ENCODE data around the gene NFE2.
A peak's percentile ranks its signal among the peaks of the same experiment; 100 is the strongest.

The NFE2 gene

GRCh38 chr12:54300732-54301427, at the start of gene NFE2:
TSS of gene NFE2 (minus strand) at chr12:54301015. CDS start at chr12:54295248, 5,767 bp downstream.
- TF ChIP-seq GATA1 (IDR thresholded peaks at IDR 0.05; ENCODE audit: low read depth, low read length) (no peak), POLR2A (IDR thresholded peaks at IDR 0.05; ENCODE audit: low read length) (peak; percentile 96)
- DNase-seq = peak; percentile 83 to 90

- no peak for DNase-seq
- no peak for TF ChIP-seq GATA1 (IDR thresholded peaks at IDR 0.05; ENCODE audit: low read depth, low read length)
- no peak for TF ChIP-seq POLR2A (IDR thresholded peaks at IDR 0.05; ENCODE audit: low read length)
Observed at GRCh38 chr12:54349679-54350078, 48.9 kb upstream of the NFE2 start.

- no peak for DNase-seq
- no peak for TF ChIP-seq POLR2A (IDR thresholded peaks at IDR 0.05; ENCODE audit: low read length)
- TF ChIP-seq GATA1 (IDR thresholded peaks at IDR 0.05; ENCODE audit: low read depth, low read length) = no peak
Observed at GRCh38 chr12:54349036-54349435, 48.2 kb upstream of the NFE2 start.

- no peak for DNase-seq
- TF ChIP-seq GATA1 (IDR thresholded peaks at IDR 0.05; ENCODE audit: low read depth, low read length) = no peak
- no peak for TF ChIP-seq POLR2A (IDR thresholded peaks at IDR 0.05; ENCODE audit: low read length)
Observed at GRCh38 chr12:54341378-54342300, 40.8 kb upstream of the NFE2 start.

- no peak for TF ChIP-seq POLR2A (IDR thresholded peaks at IDR 0.05; ENCODE audit: low read length)
- no peak for TF ChIP-seq GATA1 (IDR thresholded peaks at IDR 0.05; ENCODE audit: low read depth, low read length)
- no peak for DNase-seq
Observed at GRCh38 chr12:54340846-54341245, 40.0 kb upstream of the NFE2 start.

- no peak for DNase-seq
- TF ChIP-seq GATA1 (IDR thresholded peaks at IDR 0.05; ENCODE audit: low read depth, low read length) = no peak
- no peak for TF ChIP-seq POLR2A (IDR thresholded peaks at IDR 0.05; ENCODE audit: low read length)
Observed at GRCh38 chr12:54338698-54339296, 38.0 kb upstream of the NFE2 start.

- peak in 1 of 2 experiments; percentile 8 for DNase-seq
- no peak for TF ChIP-seq GATA1 (IDR thresholded peaks at IDR 0.05; ENCODE audit: low read depth, low read length)
- TF ChIP-seq POLR2A (IDR thresholded peaks at IDR 0.05; ENCODE audit: low read length) = no peak
Observed at GRCh38 chr12:54337854-54338650, 37.2 kb upstream of the NFE2 start.

- peak; percentile 44 to 46 for DNase-seq
- TF ChIP-seq GATA1 (IDR thresholded peaks at IDR 0.05; ENCODE audit: low read depth, low read length) (no peak), POLR2A (IDR thresholded peaks at IDR 0.05; ENCODE audit: low read length) (no peak)
Observed at GRCh38 chr12:54337280-54337842, 36.5 kb upstream of the NFE2 start.

GRCh38 chr12:54333420-54334034, 32.7 kb upstream of the NFE2 start:
- TF ChIP-seq GATA1 (IDR thresholded peaks at IDR 0.05; ENCODE audit: low read depth, low read length) (no peak), POLR2A (IDR thresholded peaks at IDR 0.05; ENCODE audit: low read length) (no peak)
- no peak for DNase-seq

- no peak for DNase-seq
- TF ChIP-seq POLR2A (IDR thresholded peaks at IDR 0.05; ENCODE audit: low read length) (no peak), GATA1 (IDR thresholded peaks at IDR 0.05; ENCODE audit: low read depth, low read length) (no peak)
Observed at GRCh38 chr12:54331461-54331860, 30.6 kb upstream of the NFE2 start.

GRCh38 chr12:54330442-54330841, 29.6 kb upstream of the NFE2 start:
- TF ChIP-seq POLR2A (IDR thresholded peaks at IDR 0.05; ENCODE audit: low read length) = no peak
- TF ChIP-seq GATA1 (IDR thresholded peaks at IDR 0.05; ENCODE audit: low read depth, low read length) = no peak
- DNase-seq = no peak

- TF ChIP-seq POLR2A (IDR thresholded peaks at IDR 0.05; ENCODE audit: low read length) = no peak
- TF ChIP-seq GATA1 (IDR thresholded peaks at IDR 0.05; ENCODE audit: low read depth, low read length) = no peak
- DNase-seq = no peak
Observed at GRCh38 chr12:54329759-54330158, 28.9 kb upstream of the NFE2 start.
